Effector CD8-positive, alpha-beta T cell (primary cell): ENCODE measurements around the gene DAPK2.
A peak's percentile ranks its signal among the peaks of the same experiment; 100 is the strongest.

ENCODE experiments used
- DNase-seq: peaks from one replicate; lab custom pipeline; 2025; lab: John Stamatoyannopoulos, UW

Gene DAPK2

GRCh38 chr15:64024172-64025050 lies 21.9 kb downstream of the DAPK2 start:
- DNase-seq, result no peak

- DNase-seq, result no peak
Observed at GRCh38 chr15:64023220-64023619, 23.1 kb downstream of the DAPK2 start.

- no peak for DNase-seq
Observed at GRCh38 chr15:64022571-64022970, 23.7 kb downstream of the DAPK2 start.

- no peak for DNase-seq
Observed at GRCh38 chr15:64019764-64020163, 26.5 kb downstream of the DAPK2 start.

GRCh38 chr15:64017591-64018163 lies 28.6 kb downstream of the DAPK2 start:
- DNase-seq, result no peak

GRCh38 chr15:64017082-64017588 lies 29.1 kb downstream of the DAPK2 start:
- DNase-seq, result no peak

- no peak for DNase-seq
Observed at GRCh38 chr15:64016257-64016656, 30.0 kb downstream of the DAPK2 start.

GRCh38 chr15:64014995-64015394 lies 31.3 kb downstream of the DAPK2 start:
- no peak for DNase-seq

- DNase-seq, result no peak
Observed at GRCh38 chr15:64013179-64014062, 32.9 kb downstream of the DAPK2 start.

- no peak for DNase-seq
Observed at GRCh38 chr15:64011736-64012135, 34.5 kb downstream of the DAPK2 start.

- DNase-seq, result peak; percentile 54
Observed at GRCh38 chr15:64010719-64011118, 35.6 kb downstream of the DAPK2 start.

- DNase-seq, result no peak
Observed at GRCh38 chr15:64009798-64010261, 36.5 kb downstream of the DAPK2 start.

GRCh38 chr15:64009241-64009640 lies 37.0 kb downstream of the DAPK2 start:
- DNase-seq, result no peak

- no peak for DNase-seq
Observed at GRCh38 chr15:64008177-64008576, 38.1 kb downstream of the DAPK2 start.

- no peak for DNase-seq
Observed at GRCh38 chr15:64006642-64007041, 39.6 kb downstream of the DAPK2 start.

GRCh38 chr15:64004587-64004986 lies 41.7 kb downstream of the DAPK2 start:
- no peak for DNase-seq

GRCh38 chr15:64004056-64004455 lies 42.2 kb downstream of the DAPK2 start:
- no peak for DNase-seq

- DNase-seq, result no peak
Observed at GRCh38 chr15:64003182-64003581, 43.1 kb downstream of the DAPK2 start.

- DNase-seq, result no peak
Observed at GRCh38 chr15:64001148-64001547, 45.1 kb downstream of the DAPK2 start.

- DNase-seq, result no peak
Observed at GRCh38 chr15:64000183-64000951, 45.9 kb downstream of the DAPK2 start.

- DNase-seq, result no peak
Observed at GRCh38 chr15:63999177-63999576, 47.1 kb downstream of the DAPK2 start.
